Trophoblast cell (in vitro differentiated cells and primary cell): ENCODE results near the gene WDR26.
"Not testable (repeated sequence)": the region's sequence is repeated elsewhere in the genome, so short reads cannot be mapped to it uniquely, and the experiment has no call there.

ENCODE experiments used
- DNase-seq, 2 donors: peaks; one replicate each; pipeline ENCODE4 v3.0.0-alpha.2; 2016
- H2AFZ ChIP-seq: 2 replicates; pipeline ENCODE4 v1.6.1; 2013; ENCODE audit warnings: low read length, moderate library complexity, mild to moderate bottlenecking; ENCODE audit not compliant: insufficient read depth, poor library complexity
- H2AK5ac ChIP-seq: 2 replicates; pipeline ENCODE4 v1.6.1; 2013; ENCODE audit warnings: mild to moderate bottlenecking, low read length
- H2BK120ac ChIP-seq: 2 replicates; pipeline ENCODE4 v1.6.1; 2013; ENCODE audit warnings: low read length, mild to moderate bottlenecking, moderate library complexity; ENCODE audit not compliant: insufficient read depth, poor library complexity
- H2BK12ac ChIP-seq: 2 replicates; pipeline ENCODE4 v1.6.1; 2013; ENCODE audit warnings: mild to moderate bottlenecking, low read length, moderate library complexity
- H2BK5ac ChIP-seq: 2 replicates; pipeline ENCODE4 v1.6.1; 2013; ENCODE audit warnings: low read length, low read depth, moderate library complexity, mild to moderate bottlenecking; ENCODE audit not compliant: poor library complexity
- H3K14ac ChIP-seq: 2 replicates; pipeline ENCODE4 v1.6.1; 2013; ENCODE audit warnings: mild to moderate bottlenecking, low read length
- H3K18ac ChIP-seq: 2 replicates; pipeline ENCODE4 v1.6.1; 2013; ENCODE audit warnings: mild to moderate bottlenecking, low read length
- H3K23ac ChIP-seq: 2 replicates; pipeline ENCODE4 v1.6.1; 2013; ENCODE audit warnings: low read length
- H3K27ac ChIP-seq: 2 replicates; pipeline ENCODE4 v1.5.1; 2013; ENCODE audit warnings: low read depth, mild to moderate bottlenecking, inconsistent platforms, low read length, moderate library complexity
- H3K27me3 ChIP-seq: 2 replicates; pipeline ENCODE4 v1.6.1; 2013; ENCODE audit warnings: inconsistent platforms, mild to moderate bottlenecking, low read length, moderate library complexity; ENCODE audit not compliant: insufficient read depth
- H3K36me3 ChIP-seq, 2 experiments: 1 replicate in 1 of 2; 2 replicates in 1 of 2; pipeline ENCODE4 v1.6.1; 2013; ENCODE audit warnings: low read length in 2 of 2, mild to moderate bottlenecking in 2 of 2, moderate library complexity in 1 of 2; ENCODE audit not compliant: insufficient read depth in 2 of 2, control insufficient read depth in 1 of 2
- H3K4ac ChIP-seq: 2 replicates; pipeline ENCODE4 v1.6.1; 2013; ENCODE audit warnings: low read depth, mild to moderate bottlenecking, low read length, moderate library complexity
- H3K4me1 ChIP-seq, 2 experiments: 1 replicate in 1 of 2; 2 replicates in 1 of 2; pipeline ENCODE4 v1.6.1; 2013; ENCODE audit warnings: low read length in 2 of 2, mild to moderate bottlenecking in 2 of 2, moderate library complexity in 1 of 2; ENCODE audit not compliant: insufficient read depth in 2 of 2, control insufficient read depth in 1 of 2
- H3K4me2 ChIP-seq: 2 replicates; pipeline ENCODE4 v1.6.1; 2013; ENCODE audit warnings: inconsistent platforms, mild to moderate bottlenecking, low read length, moderate library complexity
- H3K4me3 ChIP-seq: 2 replicates; pipeline ENCODE4 v1.5.1; 2013; ENCODE audit warnings: mild to moderate bottlenecking, low read depth, low read length, inconsistent platforms
- H3K79me1 ChIP-seq: one replicate; pipeline ENCODE4 v1.6.1; 2013; ENCODE audit warnings: low read length
- H3K79me2 ChIP-seq: 2 replicates; pipeline ENCODE4 v1.6.1; 2013; ENCODE audit warnings: low read length, mild to moderate bottlenecking; ENCODE audit not compliant: control insufficient read depth, insufficient read depth, poor library complexity
- H3K9ac ChIP-seq: 2 replicates; pipeline ENCODE4 v1.6.1; 2013; ENCODE audit warnings: mild to moderate bottlenecking, low read length
- H3K9me3 ChIP-seq: 2 replicates; pipeline ENCODE4 v1.6.1; 2013; ENCODE audit warnings: low read depth, mild to moderate bottlenecking, control low read depth, inconsistent platforms, low read length; ENCODE audit not compliant: insufficient read depth
- H4K12ac ChIP-seq: 2 replicates; pipeline ENCODE4 v1.6.1; 2013; ENCODE audit warnings: low read depth, mild to moderate bottlenecking, low read length, moderate library complexity
- H4K8ac ChIP-seq: 2 replicates; pipeline ENCODE4 v1.6.1; 2013; ENCODE audit warnings: low read depth, mild to moderate bottlenecking, low read length, moderate library complexity
- H4K91ac ChIP-seq: one replicate; pipeline ENCODE4 v1.6.1; 2013; ENCODE audit warnings: low read depth, mild to moderate bottlenecking, low read length, moderate library complexity
- whole genome bisulfite sequencing: extraction: QIAGEN DNeasy Blood & Tissue Kit; methylation state at CpG from one replicate; pipeline ENCODE4 v1.1.7; 2013; ENCODE audit warnings: missing lambda C conversion rate; ENCODE audit not compliant: insufficient read length, insufficient coverage; ENCODE audit errors: extremely low coverage; 5-methylcytosine and 5-hydroxymethylcytosine counted together

Gene WDR26

DNA sequence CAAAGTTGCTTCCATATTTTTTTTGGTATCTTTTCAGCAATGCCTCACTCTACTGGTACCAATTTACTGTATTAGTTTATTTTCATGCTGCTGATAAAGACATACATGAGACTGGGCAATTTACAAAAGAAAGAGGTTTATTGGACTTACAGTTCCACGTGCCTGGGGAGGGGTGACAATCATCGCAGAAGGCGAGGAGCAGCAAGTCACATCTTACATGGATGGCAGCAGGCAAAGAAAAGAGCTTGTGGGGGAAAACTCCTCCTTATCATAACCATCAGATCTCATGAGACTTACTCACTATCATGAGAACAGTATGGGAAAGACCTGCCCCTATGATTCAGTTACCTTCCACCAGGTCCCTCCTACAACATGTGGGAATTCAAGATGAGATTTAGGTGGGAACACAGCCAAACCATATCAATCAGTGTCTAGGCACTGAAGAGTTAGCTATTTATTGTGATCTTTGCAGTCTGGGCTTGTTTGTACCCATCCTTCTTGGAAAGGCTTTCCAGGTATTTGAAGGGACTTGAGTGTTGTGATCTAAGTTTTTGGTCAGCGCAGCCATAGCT, 46.4 kb upstream of the WDR26 start:
- H3K9me3 ChIP-seq, H3K9ac ChIP-seq, H4K8ac ChIP-seq, H2BK120ac ChIP-seq, H4K12ac ChIP-seq, H3K27ac ChIP-seq, H2AK5ac ChIP-seq, H3K4ac ChIP-seq, H2BK5ac ChIP-seq, H3K4me1 ChIP-seq, H3K18ac ChIP-seq, H2AFZ ChIP-seq, H3K79me2 ChIP-seq, DNase-seq, H2BK12ac ChIP-seq, H3K27me3 ChIP-seq, H3K79me1 ChIP-seq, H4K91ac ChIP-seq, H3K36me3 ChIP-seq, H3K4me2 ChIP-seq, H3K14ac ChIP-seq, H3K23ac ChIP-seq, H3K4me3 ChIP-seq: not testable (repeated sequence)
- no CpG with 5 or more reads among the region's 4 CpGs for WGBS

- H2AK5ac ChIP-seq, H3K4me3 ChIP-seq, H3K4me2 ChIP-seq, H3K36me3 ChIP-seq, H3K27ac ChIP-seq, H3K23ac ChIP-seq, H3K9ac ChIP-seq, DNase-seq, H3K14ac ChIP-seq, H4K8ac ChIP-seq, H2BK120ac ChIP-seq, H3K18ac ChIP-seq, H2AFZ ChIP-seq, H4K12ac ChIP-seq, H3K9me3 ChIP-seq, H3K79me1 ChIP-seq, H2BK5ac ChIP-seq, H3K4me1 ChIP-seq, H4K91ac ChIP-seq, H3K79me2 ChIP-seq, H3K4ac ChIP-seq, H2BK12ac ChIP-seq, H3K27me3 ChIP-seq: not testable (repeated sequence)
- no CpG with 5 or more reads among the region's 3 CpGs for WGBS
Measured at GRCh38 chr1:224480200-224480599, 45.6 kb upstream of the WDR26 start.

- Histone ChIP-seq H3K4ac (no peak overlapping the region), H3K36me3 (no peaks in the 10 kb centered on the region), H3K9me3 (no peaks in the 10 kb centered on the region), H3K4me2 (no peak overlapping the region), H2AK5ac (no peak overlapping the region), H4K8ac (no peak overlapping the region), H3K14ac (no peak overlapping the region), H3K79me1 (no peaks in the 10 kb centered on the region), H3K18ac (no peak overlapping the region), H2BK5ac (no peak overlapping the region), H3K9ac (no peak overlapping the region), H3K4me3 (no peak overlapping the region), H3K23ac (no peak overlapping the region), H4K91ac (no peak overlapping the region), H3K79me2 (no peaks in the 10 kb centered on the region), H3K27ac (no peak overlapping the region), H2AFZ (no peak overlapping the region), H3K4me1 (no peaks in the 10 kb centered on the region), H2BK12ac (no peak overlapping the region), H3K27me3 (no peaks in the 10 kb centered on the region), H4K12ac (no peak overlapping the region), H2BK120ac (no peak overlapping the region)
- WGBS, result no CpG with 5 or more reads among the region's 1 CpG
- DNase-seq, result no peak
Measured at GRCh38 chr1:224472806-224473205, 38.2 kb upstream of the WDR26 start.

GRCh38 chr1:224466154-224466553, 31.6 kb upstream of the WDR26 start:
- DNase-seq, result no peak
- no peak overlapping the region for H3K27ac ChIP-seq
- H3K4ac ChIP-seq, result no peak overlapping the region
- no peak overlapping the region for H2BK5ac ChIP-seq
- H2BK120ac ChIP-seq, result no peak overlapping the region
- H3K36me3 ChIP-seq, result no peaks in the 10 kb centered on the region
- H3K4me2 ChIP-seq, result no peak overlapping the region
- no peak overlapping the region for H2BK12ac ChIP-seq
- no peaks in the 10 kb centered on the region for H3K4me1 ChIP-seq
- no peak overlapping the region for H3K9ac ChIP-seq
- no peaks in the 10 kb centered on the region for H3K79me2 ChIP-seq
- no peaks in the 10 kb centered on the region for H3K9me3 ChIP-seq
- H3K4me3 ChIP-seq, result no peak overlapping the region
- no CpG with 5 or more reads among the region's 2 CpGs for WGBS
- H2AFZ ChIP-seq, result no peak overlapping the region
- no peak overlapping the region for H3K14ac ChIP-seq
- H2AK5ac ChIP-seq, result no peak overlapping the region
- no peaks in the 10 kb centered on the region for H3K27me3 ChIP-seq
- no peak overlapping the region for H3K18ac ChIP-seq
- H4K12ac ChIP-seq, result no peak overlapping the region
- H4K8ac ChIP-seq, result no peak overlapping the region
- no peak overlapping the region for H3K23ac ChIP-seq
- no peaks in the 10 kb centered on the region for H3K79me1 ChIP-seq
- no peak overlapping the region for H4K91ac ChIP-seq
